Transverse colon (tissue), 4 donors: ENCODE results near the gene CCL20. TPM values are rescaled to one million over a fixed set of nuclear protein-coding genes. Genes with fewer than 3 reads are reported as not detected.

Experiments
- DNase-seq: peaks from one replicate; pipeline ENCODE4 v3.0.0-alpha.2; 2019
- H3K27ac ChIP-seq, 4 donors: fragments of 200-600 bp; sonication (generic); 2 replicates each; pipeline ENCODE4 v1.5.1; 2016 to 2018; ENCODE audit warnings: inconsistent platforms in 4 of 4
- H3K27me3 ChIP-seq: fragments of 200-600 bp; sonication (generic); 2 replicates; pipeline ENCODE4 v1.5.1; 2017; ENCODE audit warnings: inconsistent platforms
- H3K36me3 ChIP-seq, 4 donors: fragments of 200-600 bp; sonication (generic); 2 replicates each; pipeline ENCODE4 v1.5.1; 2017 to 2019; ENCODE audit warnings: inconsistent platforms in 4 of 4
- H3K4me1 ChIP-seq, 4 donors: fragments of 200-600 bp; sonication (generic); 2 replicates each; pipeline ENCODE4 v1.5.1; 2017 to 2020; ENCODE audit warnings: inconsistent platforms in 4 of 4
- H3K4me3 ChIP-seq, 4 donors: fragments of 200-600 bp; sonication (generic); 1 replicate in 1 of 4; 2 replicates in 3 of 4; pipeline versions ENCODE4 v1.5.1 to v1.6.1; 2017 to 2019; ENCODE audit warnings: inconsistent platforms in 4 of 4
- H3K9me3 ChIP-seq, 2 donors: fragments of 200-600 bp; sonication (generic); 2 replicates each; pipeline ENCODE4 v1.5.1; 2017 to 2019; ENCODE audit warnings: inconsistent platforms in 2 of 2
- EP300 ChIP-seq: sonication (generic); formaldehyde crosslinking; IDR thresholded peaks from one replicate; pipeline ENCODE4 v1.6.1; 2017; ENCODE audit warnings: antibody characterized with exemption, low read depth
- POLR2A ChIP-seq: fragments of 450-650 bp; IDR thresholded peaks from one replicate; pipeline ENCODE4 v1.6.1; 2016; ENCODE audit warnings: antibody characterized with exemption, mild to moderate bottlenecking, moderate library complexity
- POLR2AphosphoS5 ChIP-seq, 3 donors: sonication (generic); formaldehyde crosslinking; IDR thresholded peaks; one replicate each; pipeline ENCODE4 v1.6.1; 2016; ENCODE audit warnings: antibody characterized with exemption in 3 of 3
- WGBS, 2 donors: methylation state at CpG; one replicate each; pipeline ENCODE4 v1.1.5; 2018; ENCODE audit warnings: low coverage in 1 of 2; 5-methylcytosine and 5-hydroxymethylcytosine counted together
- in situ Hi-C, 4 donors: fragments of 200-750 bp; cut with MboI; loops; one replicate each; pipeline versions ENCODE4 v1.15.0 to v1.15.1; 2017; ENCODE audit warnings: low sequenced_read_pairs in 3 of 4, low pct_ligation_motif_present in 1 of 4, low pct_unique_long_range_greater_than_20kb in 1 of 4
- intact Hi-C: fragments of 100-400 bp; cut with DNase I; formaldehyde crosslinking; loops from one replicate; pipeline ENCODE4 v1.15.1; 2023; ENCODE audit warnings: low total_unique reads
- total RNA-seq, 4 donors: library from RNA; depleted of rRNA; stranded (reverse); fragments of >200 nt; gene quantifications; one replicate each; pipeline ENCODE4 v1.1.0, GENCODE V29; 2016
- TF ChIP-seq, protein P1 (sequence below), 5 experiments: fragments of 200-600 bp in 3 of 5; fragments of 450-650 bp in 2 of 5; sonication (generic) in 3 of 5; IDR thresholded peaks; 1 replicate in 2 of 5; 2 replicates in 3 of 5; pipeline ENCODE4 v1.5.1; 2016 to 2017; ENCODE audit warnings: antibody characterized with exemption in 5 of 5, inconsistent platforms in 3 of 5, mild to moderate bottlenecking in 2 of 5, moderate library complexity in 1 of 5

Gene CCL20
- total RNA-seq, 4 donors from 2014 or later = 4.5 to 70.7 (median 9.3) TPM; not detected in 1

DNA sequence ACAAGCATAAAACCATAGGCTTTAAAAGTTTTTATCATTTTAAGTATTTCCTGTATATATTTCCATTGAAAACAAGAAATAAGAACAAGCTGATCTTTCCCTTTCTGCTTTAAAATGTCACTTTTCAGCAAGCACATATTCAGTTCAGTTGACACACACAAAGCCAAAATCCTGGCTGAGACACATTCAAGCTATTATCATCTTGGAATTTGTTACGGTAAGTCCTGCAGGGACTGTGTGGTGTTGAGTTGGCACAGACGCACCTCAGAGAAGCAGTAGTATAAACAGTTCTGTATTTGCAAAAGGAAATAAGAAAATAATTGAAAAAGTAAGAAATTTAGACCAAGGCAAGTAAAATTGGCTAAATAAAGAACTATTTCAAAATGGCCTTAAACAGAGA lies 47.4 kb downstream of the CCL20 start:
- no peak overlapping the region for H3K4me3 ChIP-seq
- no peaks in the 10 kb centered on the region for H3K4me1 ChIP-seq
- no peaks in the 10 kb centered on the region for H3K27me3 ChIP-seq
- in situ Hi-C loops (loop anchor here in 3 of 4 donors (10.0 to 25.0 kb wide), 3 partner anchors 96 to 199 kb away; partner anchors contain the start of gene SCYGR5 (in 3 of the 3)), intact Hi-C loops (no loop called here)
- WGBS, 2 donors = 63 to 75% methylated on average over 2 of the region's 2 CpGs
- no peaks in the 10 kb centered on the region for H3K9me3 ChIP-seq
- no peak overlapping the region for H3K27ac ChIP-seq
- no peaks in the 10 kb centered on the region for H3K36me3 ChIP-seq
- no peak for DNase-seq
- TF ChIP-seq POLR2A = no peak
- TF ChIP-seq, protein P1, sequence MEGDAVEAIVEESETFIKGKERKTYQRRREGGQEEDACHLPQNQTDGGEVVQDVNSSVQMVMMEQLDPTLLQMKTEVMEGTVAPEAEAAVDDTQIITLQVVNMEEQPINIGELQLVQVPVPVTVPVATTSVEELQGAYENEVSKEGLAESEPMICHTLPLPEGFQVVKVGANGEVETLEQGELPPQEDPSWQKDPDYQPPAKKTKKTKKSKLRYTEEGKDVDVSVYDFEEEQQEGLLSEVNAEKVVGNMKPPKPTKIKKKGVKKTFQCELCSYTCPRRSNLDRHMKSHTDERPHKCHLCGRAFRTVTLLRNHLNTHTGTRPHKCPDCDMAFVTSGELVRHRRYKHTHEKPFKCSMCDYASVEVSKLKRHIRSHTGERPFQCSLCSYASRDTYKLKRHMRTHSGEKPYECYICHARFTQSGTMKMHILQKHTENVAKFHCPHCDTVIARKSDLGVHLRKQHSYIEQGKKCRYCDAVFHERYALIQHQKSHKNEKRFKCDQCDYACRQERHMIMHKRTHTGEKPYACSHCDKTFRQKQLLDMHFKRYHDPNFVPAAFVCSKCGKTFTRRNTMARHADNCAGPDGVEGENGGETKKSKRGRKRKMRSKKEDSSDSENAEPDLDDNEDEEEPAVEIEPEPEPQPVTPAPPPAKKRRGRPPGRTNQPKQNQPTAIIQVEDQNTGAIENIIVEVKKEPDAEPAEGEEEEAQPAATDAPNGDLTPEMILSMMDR (IDR thresholded peaks at IDR 0.05) = no peak
- TF ChIP-seq POLR2AphosphoS5 (IDR thresholded peaks at IDR 0.05) = no peak
- TF ChIP-seq EP300 = no peak

DNA sequence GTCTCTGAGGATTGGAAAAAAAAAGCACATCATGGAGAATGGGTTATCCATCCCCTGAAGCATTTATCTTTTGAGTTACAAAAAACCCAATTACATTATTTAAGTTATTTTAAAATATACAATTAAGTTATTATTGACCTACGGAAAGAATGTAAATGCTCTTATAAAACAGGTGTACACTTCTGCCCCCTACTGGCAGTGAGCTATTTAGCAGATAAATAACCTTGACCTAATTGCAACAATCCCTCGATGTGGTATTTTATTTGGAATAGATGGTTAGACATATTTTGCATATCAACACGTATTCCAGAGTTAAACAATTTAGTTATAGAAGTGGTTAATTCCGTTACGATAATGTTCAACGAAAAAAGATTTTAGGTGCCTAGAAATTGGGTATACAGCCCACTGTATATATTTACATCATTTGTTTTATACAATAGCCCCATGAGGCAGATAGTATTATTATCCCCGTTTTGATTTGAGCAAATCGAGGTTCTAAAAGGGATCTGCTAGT lies 48.6 kb downstream of the CCL20 start:
- TF ChIP-seq POLR2AphosphoS5 (IDR thresholded peaks at IDR 0.05) (no peak), POLR2A (no peak)
- TF ChIP-seq, protein P1 (IDR thresholded peaks at IDR 0.05) = peak; percentile 64 to 83 (median 67)
- DNase-seq = peak; percentile 36
- 36 to 40% methylated on average over 6 to 8 of the region's 8 CpGs for WGBS, 2 donors
- H3K36me3 ChIP-seq = no peaks in the 10 kb centered on the region
- no peak overlapping the region for H3K4me3 ChIP-seq
- in situ Hi-C loops = loop anchor here in 3 of 4 donors (10.0 to 25.0 kb wide), 3 partner anchors 97 to 200 kb away; partner anchors contain the start of gene SCYGR5 (in 3 of the 3)
- no peaks in the 10 kb centered on the region for H3K27me3 ChIP-seq
- intact Hi-C loops = no loop called here
- no peaks in the 10 kb centered on the region for H3K4me1 ChIP-seq
- H3K27ac ChIP-seq = no peak overlapping the region
- no peaks in the 10 kb centered on the region for H3K9me3 ChIP-seq

DNA sequence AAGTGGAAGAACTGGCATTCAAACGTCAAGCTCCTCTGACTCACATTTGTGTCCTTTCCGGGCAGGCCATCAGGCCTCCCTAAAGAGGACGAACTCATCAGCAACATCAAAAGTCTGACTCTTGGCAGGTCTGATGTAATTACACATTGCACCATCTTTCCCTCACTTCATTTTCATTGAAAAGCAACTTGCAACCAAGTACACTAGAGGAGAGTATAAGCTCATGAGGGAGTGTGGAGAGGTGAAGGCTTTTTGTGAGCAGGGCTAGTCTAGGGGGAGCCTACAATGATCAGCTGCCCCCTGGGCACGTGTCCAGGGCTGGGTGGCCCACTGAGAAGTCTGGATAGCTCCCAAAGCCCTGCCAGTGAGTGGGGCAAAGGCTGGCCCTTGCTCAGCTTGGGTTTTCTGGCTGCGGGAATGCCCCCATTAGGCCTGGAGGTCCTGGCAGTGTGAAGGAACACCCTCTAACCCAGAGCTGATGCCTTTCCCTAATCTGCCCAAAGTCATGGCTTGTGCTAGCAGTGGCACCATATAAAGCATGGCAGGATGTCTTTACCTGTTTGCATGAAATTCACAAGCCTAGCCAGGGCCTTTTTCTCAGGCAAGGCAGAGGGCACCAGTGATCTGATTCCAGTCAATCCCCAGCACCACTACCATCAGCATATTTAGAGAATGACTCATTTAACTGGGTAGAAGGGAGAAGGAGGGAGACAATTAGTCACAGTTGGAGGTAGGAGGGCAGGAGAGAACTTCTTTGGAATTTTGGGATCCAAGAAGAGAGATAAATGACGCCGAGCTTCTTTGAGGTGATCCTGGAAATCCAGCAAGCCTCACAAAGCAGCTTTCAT lies 49.3 kb downstream of the CCL20 start:
- DNase-seq = no peak
- intact Hi-C loops = no loop called here
- H3K4me1 ChIP-seq = no peaks in the 10 kb centered on the region
- H3K36me3 ChIP-seq = no peaks in the 10 kb centered on the region
- no peaks in the 10 kb centered on the region for H3K9me3 ChIP-seq
- in situ Hi-C loops = loop anchor here in 3 of 4 donors (10.0 to 25.0 kb wide), 3 partner anchors 98 to 201 kb away; partner anchors contain the start of gene SCYGR5 (in 3 of the 3)
- H3K27ac ChIP-seq = no peak overlapping the region
- TF ChIP-seq POLR2AphosphoS5 (IDR thresholded peaks at IDR 0.05) = no peak
- TF ChIP-seq, protein P1 (IDR thresholded peaks at IDR 0.05) = no peak
- TF ChIP-seq EP300 = no peak
- TF ChIP-seq POLR2A = no peak
- 75 to 95% methylated on average over 3 to 7 of the region's 7 CpGs for WGBS, 2 donors
- H3K4me3 ChIP-seq = no peak overlapping the region
- H3K27me3 ChIP-seq = no peaks in the 10 kb centered on the region

DNA sequence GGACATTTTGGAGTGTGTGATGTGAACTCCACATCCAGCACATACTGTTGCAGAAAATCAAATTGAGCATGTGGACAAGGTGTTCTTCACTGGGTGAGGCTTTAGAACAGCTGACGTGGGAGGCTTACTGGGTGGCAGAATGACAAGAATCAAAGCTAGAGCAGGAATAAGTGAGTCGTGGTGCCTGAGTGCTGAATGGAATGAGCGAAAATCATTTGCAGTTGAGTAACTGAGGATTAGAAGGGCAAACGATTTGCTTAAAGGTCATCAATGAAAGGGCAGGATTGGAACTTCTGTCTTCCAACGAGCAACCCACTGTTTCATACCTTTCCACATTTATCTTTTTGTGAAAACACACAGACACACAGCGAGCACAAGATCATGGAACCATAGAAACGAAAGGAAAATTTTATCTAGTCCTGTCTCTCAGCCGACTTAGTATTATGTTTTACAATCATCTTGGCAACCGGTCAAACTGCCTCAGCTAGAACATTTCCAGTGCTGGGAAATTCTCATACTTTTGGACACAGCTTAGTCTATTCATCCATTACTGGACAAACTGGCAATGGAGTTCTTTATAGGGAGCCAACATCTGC lies 50.6 kb downstream of the CCL20 start:
- no peak for DNase-seq
- no peaks in the 10 kb centered on the region for H3K9me3 ChIP-seq
- H3K36me3 ChIP-seq = no peaks in the 10 kb centered on the region
- in situ Hi-C loops (loop anchor here in 3 of 4 donors (10.0 to 25.0 kb wide), 3 partner anchors 99 to 202 kb away; partner anchors contain the start of gene SCYGR5 (in 3 of the 3)), intact Hi-C loops (no loop called here)
- WGBS, 2 donors = 56 to 69% methylated on average over 9 of the region's 9 CpGs
- H3K27me3 ChIP-seq = no peaks in the 10 kb centered on the region
- TF ChIP-seq EP300 (no peak), POLR2A (no peak), POLR2AphosphoS5 (IDR thresholded peaks at IDR 0.05) (no peak)
- TF ChIP-seq, protein P1 (IDR thresholded peaks at IDR 0.05) = no peak
- H3K4me3 ChIP-seq = no peak overlapping the region
- H3K27ac ChIP-seq = no peak overlapping the region
- H3K4me1 ChIP-seq = no peaks in the 10 kb centered on the region
